Measurements from ENCODE around the gene CDH20.

Gene CDH20

GRCh38 chr18:61582202-61582710, 249.0 kb downstream of the CDH20 start:
- DNase-seq = no peak

- DNase-seq = no peak
These were observed 250.3 kb downstream of the CDH20 start for GRCh38 chr18:61583548-61583947.

- DNase-seq = no peak
These were observed 254.6 kb downstream of the CDH20 start for GRCh38 chr18:61587865-61588264.

- DNase-seq = no peak
These were observed 256.0 kb downstream of the CDH20 start for GRCh38 chr18:61589053-61589723.

GRCh38 chr18:61589724-61590065, 256.5 kb downstream of the CDH20 start:
- no peak for DNase-seq

GRCh38 chr18:61591253-61591652, 258.0 kb downstream of the CDH20 start:
- no peak for DNase-seq

GRCh38 chr18:61595615-61596251, 262.5 kb downstream of the CDH20 start:
- no peak for DNase-seq

- no peak for DNase-seq
These were observed 263.1 kb downstream of the CDH20 start for GRCh38 chr18:61596296-61596695.

- DNase-seq = no peak
These were observed 264.1 kb downstream of the CDH20 start for GRCh38 chr18:61597316-61597715.

GRCh38 chr18:61600422-61600821, 267.2 kb downstream of the CDH20 start:
- no peak for DNase-seq

GRCh38 chr18:61602836-61603235, 269.6 kb downstream of the CDH20 start:
- no peak for DNase-seq

All from NCI-H2081 treated with DMSO at 0.1 percent for 48 hours (cell line).